RPMI8226 (cell line): ENCODE results near the gene RHBDL3.
"Not testable (repeated sequence)": the region's sequence is repeated elsewhere in the genome, so short reads cannot be mapped to it uniquely, and the experiment has no call there.

Experiments used
- DNase-seq: peaks from one replicate; pipeline ENCODE4 v3.0.0-alpha.2; 2015

RHBDL3 gene

DNA sequence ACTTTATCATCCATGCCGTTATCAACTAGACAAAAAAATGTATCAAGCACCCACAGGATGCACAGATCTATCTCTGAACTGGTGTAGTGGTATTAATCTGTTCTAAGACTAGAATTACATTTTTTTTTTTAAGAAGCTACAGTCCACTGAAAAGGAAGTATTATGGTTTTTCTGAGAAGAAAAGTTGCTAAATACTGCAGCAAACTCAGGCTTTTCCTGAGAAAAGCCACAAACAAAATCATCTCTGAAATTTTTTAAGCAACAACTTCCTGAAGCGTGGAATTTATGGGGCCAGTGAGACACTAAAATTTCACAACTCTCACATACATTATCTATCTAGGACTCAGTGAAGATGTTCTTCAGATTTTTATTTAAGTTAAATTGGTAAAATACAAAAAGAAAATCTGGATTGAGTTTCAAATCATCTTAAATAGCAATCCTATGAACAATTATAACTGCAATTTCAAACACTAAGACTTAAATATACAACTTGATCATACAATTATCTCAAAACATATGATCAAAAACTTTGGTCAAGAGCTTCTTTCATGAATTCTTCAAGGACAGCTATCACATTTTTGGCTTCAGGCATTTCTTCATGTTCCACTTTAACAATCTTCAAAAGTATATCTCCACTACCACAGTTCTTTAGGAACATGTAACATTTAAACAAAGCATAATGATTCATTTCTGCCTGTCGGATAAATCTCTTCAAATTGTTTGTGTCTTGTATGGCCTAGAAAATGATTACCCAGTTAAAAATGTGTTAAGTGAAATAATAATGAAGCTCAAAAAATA lies 65.8 kb downstream of the RHBDL3 start:
- DNase-seq: no peak

GRCh38 chr17:32333187-32333586 lies 67.6 kb downstream of the RHBDL3 start:
- no peak for DNase-seq

GRCh38 chr17:32335046-32335445 lies 69.4 kb downstream of the RHBDL3 start:
- DNase-seq: no peak

DNA sequence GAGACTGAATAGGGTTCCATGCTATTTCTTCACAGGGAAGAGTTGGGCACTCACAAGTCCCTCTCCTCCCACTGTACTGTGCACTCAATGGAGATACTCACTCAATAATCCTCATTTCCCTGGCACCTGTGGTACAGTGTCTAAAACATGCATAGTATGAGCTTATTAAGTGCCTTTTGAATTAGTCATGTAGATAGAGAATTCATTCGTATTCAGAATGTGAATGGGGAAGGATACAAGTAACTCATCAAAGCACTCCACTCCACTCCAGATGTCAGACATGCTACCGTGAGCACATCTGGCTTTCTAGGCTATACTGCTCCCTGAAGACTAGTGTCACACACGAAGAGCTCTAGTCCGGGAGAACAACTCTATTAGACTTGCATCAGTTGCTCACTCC lies 70.1 kb downstream of the RHBDL3 start:
- DNase-seq: no peak

- peak; percentile 64 for DNase-seq
These were observed 75.7 kb downstream of the RHBDL3 start for GRCh38 chr17:32341141-32341856.

DNA sequence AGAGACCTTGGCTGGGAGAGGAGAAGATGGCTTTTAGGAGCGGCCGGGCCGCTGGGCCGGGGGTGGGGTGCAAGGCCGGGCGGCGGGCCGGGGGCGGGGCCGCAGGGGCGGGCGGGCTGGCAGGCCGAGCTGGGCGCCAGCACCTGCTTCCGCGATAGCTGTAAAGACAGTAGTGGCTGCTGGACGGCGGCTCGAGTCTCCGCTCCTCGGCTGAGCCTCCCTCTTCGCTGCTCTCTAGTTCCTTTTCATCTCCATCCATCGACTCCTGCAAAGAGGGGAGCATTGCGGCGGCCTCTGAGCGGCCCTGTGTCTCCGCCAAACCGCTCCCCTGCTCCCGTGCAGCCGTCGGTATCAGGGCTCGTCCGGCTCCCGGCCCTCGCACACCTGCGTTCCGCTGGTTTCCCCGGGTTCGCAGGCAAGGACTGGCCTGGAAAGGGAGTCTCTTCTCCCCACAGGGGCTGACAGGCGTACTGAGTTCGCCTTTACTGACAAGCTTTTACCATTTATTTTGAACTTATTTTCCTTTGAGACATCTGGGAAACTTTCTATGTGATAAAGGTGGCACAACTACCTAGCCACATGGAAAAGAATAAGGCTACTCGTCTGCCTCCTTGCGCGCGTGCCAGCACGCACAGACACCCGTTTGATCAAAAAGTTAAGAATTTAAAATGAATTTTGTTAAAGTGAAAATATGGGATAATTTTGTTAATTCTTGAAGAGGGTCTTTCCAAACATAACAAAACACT lies 76.4 kb downstream of the RHBDL3 start, which contains the start of gene C17orf75:
Gene C17orf75, minus strand, starts transcription at position 317 of the 746 bp plus-strand sequence. Its CDS starts 34 bp downstream, at position 283.
- peak; percentile 88 for DNase-seq

GRCh38 chr17:32342603-32343325 lies 77.1 kb downstream of the RHBDL3 start:
- DNase-seq: no peak

GRCh38 chr17:32345951-32346600 lies 80.4 kb downstream of the RHBDL3 start:
- DNase-seq: no peak

GRCh38 chr17:32348483-32348800 lies 82.8 kb downstream of the RHBDL3 start:
- no peak for DNase-seq

DNA sequence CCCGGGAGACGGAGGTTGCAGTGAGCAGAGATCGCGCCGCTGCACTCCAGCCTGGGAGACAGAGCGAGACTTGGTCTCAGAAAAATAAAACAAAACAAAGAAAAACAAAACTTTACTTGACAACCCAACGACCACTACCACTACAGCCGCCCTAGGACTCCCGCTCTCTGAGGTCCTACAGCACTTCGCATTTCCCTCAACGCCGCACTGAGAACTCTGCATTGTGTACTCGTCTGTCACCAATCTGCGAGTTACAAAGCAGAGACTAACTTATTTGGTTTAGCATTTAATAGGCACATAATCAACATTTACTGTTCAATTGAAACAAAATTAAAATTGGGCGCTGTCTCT lies 83.8 kb downstream of the RHBDL3 start:
- DNase-seq: peak; percentile 15

DNA sequence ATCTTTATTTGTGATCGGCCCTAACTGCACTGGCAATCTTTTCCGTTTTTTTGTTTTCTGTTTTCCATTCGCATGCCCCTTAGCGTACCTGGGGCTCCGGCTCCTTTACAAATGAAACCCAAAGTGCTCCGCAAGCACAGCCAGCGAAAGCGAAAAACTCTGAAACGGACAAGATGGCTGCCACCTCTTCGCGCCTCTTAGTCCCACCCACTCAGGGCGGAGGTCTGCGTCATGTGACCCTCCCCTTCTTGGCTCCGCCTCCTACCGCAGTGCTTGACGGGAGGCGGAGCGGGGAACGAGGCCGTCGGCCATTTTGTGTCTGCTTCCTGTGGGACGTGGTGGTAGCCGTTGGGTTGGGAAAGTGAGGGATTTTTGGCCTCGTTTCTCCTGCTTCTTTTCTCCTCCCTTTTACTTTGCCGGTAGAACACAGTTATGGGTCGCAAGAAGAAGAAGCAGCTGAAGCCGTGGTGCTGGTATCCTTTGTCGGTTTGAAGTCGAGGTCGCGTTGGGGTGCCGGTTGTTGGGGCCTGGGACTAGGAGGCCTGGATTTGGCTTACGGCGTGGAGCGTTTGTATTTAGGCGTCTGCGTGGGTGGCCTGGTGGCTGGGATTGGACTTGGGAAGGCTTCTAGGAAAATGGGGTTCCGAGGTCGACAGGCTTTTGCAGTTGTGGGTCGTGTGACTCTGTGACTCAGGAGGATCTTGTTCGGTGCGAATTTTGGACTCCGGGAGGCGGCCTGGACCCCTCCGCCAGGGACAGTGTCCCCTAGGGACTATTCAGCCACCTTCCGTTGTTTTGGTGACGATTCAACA lies 84.4 kb downstream of the RHBDL3 start, which contains the start of gene ZNF207:
Gene ZNF207, plus strand, starts transcription at position 304 of the 812 bp plus-strand sequence. Its CDS starts 129 bp downstream, at position 433.
- DNase-seq: peak; percentile 98

- peak; percentile 54 for DNase-seq
These were observed 85.2 kb downstream of the RHBDL3 start for GRCh38 chr17:32350666-32351418.

GRCh38 chr17:32352734-32353133 lies 87.1 kb downstream of the RHBDL3 start:
- DNase-seq: not testable (repeated sequence)

DNA sequence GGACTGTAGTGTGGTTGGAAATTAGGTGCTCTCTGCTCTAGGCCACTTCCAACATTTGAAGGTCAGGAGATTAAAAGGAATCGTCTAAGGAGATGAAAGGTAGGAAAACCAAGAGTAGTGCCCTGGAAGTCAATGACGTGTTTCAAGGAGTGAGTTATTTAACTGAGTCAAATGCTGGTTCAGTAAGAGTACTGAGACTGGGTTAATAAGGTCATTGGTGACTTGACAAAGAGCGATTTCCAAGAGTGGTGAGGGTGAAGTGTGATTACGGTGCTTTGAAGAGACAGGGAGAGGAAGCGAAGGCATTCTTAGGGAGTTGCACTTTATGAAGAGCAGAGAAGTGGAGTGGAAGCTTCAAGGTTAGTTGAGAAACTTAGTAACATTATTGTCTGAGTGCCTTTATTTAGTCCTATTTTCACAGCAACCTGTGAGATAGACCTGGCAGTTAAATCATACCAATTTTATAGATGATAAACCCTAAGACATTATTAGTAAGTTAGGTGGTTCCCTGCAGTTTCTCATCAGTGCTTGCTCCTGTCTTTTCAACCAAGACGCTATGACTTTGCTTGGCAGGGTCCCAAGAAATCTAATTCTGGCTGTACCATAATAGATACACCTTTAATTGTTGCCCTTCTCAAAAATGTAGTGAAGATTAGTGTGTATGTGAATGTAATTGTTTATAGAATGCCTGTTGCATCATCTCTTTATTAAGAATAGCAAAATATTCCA lies 90.2 kb downstream of the RHBDL3 start:
- no peak for DNase-seq

GRCh38 chr17:32356378-32356743 lies 90.7 kb downstream of the RHBDL3 start:
- no peak for DNase-seq

- no peak for DNase-seq
These were observed 91.1 kb downstream of the RHBDL3 start for GRCh38 chr17:32356750-32357149.

- DNase-seq: no peak
These were observed 92.0 kb downstream of the RHBDL3 start for GRCh38 chr17:32357615-32358014.

DNA sequence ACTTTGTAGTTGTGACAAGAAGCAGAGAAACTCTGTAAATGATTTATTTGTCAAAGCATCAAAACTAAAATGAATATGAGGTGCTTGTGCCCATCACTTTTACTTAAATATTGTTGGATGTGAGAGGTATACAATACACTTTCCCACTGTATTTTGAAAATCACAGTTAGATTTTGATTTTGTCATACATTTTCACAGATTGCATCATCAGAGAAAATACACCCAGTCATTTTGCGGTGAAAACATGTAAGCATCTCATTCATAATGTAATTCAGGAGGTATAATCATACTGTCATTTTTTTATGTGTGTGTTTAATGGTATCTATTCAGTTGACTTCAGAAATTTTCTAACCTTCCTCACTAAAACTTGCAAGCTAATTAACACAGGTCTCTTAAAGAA lies 95.6 kb downstream of the RHBDL3 start:
- no peak for DNase-seq

- no peak for DNase-seq
These were observed 104.8 kb downstream of the RHBDL3 start for GRCh38 chr17:32370426-32370825.
